Mammary microvascular endothelial cell (primary cell): Measurements from ENCODE around the gene MAP7D1. TPM values are rescaled to one million over a fixed set of nuclear protein-coding genes. Genes with fewer than 3 reads are reported as not detected.

ENCODE experiments used
- total RNA-seq: library from RNA; depleted of rRNA; stranded (reverse); fragments of >200 nt; gene quantifications from 2 replicates; pipeline ENCODE4 v1.2.3, GENCODE V29; 2015

The MAP7D1 gene
- total RNA-seq, result 192 and 213 TPM in 2 replicates

DNA sequence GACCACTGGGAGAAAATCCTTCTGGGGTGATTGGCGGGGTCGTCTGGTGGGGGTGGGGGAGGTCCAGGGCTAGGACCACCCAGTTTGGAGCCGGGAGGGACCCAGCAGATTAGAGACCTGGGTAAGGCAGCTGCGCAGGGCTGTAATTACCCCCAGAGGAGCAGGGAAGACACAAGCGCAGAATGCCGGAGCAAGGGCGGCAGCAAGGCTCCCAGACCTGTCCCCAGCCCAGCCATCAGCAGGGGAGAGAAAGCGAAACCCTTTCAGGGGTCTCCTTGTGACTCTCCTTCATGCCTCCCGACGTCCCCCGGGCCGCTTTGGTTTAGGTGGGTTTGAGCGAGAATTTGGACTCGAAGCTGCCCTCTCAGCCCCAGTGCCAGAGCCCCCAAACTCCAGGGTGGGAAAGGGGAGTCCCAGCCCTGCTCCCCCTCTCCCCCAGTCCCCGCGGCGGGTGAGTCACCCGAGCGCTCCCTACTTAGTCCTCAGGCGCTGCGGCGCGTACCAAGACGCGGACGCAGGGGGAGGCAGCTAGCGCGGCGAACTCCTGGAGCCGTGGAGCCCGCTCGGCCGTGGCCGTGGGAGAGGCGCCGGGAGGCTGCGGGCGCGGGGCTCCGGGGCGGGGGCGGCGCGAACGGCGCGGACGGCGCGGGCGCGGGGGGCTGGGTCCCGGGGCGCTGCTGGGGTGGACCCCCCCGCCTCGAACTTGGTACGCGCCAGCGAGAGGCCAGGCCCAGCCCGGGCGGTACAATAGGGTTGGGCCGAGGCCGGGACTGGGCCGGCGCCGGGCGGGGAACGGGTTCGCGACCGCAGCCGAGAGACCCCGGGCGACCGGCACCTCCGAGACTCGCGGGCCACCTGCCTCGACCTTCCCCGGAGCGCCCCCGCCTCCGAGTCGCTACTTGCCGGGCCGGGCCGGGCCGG lies at the start of gene MAP7D1:
Gene MAP7D1 (plus strand): TSS at position 753 of the 921 bp plus-strand sequence. CDS start 258 bp downstream, outside the sequence.

DNA sequence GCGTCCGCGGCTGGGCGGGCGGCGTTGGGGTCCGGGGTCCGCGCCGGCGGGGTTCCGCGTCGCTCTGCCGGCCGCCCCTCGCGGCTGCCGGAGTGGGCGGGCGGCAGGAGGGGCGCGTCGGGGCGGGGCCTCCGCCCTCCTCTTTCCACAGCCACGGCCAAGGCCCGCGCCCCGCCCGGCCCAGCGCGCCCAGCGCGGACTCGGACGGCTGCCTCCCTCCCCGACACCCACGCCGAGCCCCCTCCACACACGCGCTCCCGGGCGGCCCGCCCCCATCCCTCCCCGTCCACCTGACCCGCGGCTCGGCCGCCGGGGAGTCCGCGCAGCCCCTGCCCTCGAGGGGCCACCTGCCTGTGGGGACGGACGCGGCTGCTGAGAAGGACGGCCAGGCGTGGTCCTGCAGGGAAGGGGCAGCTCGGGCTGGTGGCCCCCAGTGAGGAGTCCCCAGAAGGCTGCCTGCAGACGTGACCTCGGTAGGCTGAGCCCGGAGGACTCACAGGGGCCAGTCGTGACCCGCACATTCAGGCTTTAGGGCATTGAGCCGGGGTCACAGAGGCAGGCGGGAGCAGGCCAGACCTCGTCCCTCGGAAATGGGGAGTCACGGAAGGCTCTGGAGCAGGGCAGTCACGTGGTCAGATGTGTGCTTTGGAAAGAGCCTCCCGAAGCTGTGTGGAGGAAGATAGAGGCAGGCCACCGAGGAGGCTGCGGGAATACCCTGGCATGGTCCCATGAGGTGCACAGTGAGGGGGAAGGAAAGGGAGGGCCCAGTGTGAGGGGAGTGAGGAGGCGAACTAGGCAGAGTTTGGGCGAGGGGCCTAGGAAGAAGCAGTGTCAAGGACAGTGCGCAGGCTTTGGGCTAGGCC lies 30.6 kb upstream of the MAP7D1 start, which contains the start of gene COL8A2:
Gene COL8A2 (minus strand): TSS at position 94 of the 863 bp plus-strand sequence. CDS start 24,980 bp downstream, outside the sequence.

DNA sequence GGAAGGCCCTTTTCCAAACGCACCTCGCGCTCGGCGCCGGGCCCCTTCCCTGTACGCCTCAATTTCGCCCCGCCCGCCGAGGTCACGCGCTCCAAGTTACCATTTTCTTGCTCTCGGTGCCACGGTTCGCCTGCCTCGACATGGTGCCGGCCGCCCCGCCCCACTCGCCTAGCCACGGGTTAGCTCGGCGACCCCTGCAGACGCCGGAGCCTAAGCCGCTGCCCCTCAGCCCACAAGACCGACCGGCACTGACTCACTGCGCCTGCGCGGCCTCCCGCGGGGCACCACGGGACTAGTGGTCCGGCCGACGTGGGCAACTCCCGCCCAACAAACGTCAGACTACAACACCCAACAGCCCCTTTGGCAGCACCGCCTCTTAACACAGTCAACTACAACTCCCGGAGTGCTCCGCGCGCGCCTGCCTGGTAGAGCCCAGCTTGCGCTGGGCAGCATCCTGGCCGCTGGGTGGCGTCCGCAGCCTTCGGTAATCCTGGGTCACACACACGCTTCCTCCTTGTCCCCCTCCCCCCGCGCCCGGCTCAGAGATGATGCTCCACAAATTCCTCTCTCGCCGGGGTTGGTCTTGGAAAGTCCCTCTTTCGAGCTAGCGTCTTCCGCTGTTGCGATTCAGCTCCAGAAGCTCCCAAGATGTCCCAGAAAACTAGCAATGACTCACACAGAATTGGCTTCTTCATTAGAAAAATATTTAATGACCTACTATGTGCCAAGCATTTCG lies 6.6 kb upstream of the MAP7D1 start, which contains the start of gene TRAPPC3:
Gene TRAPPC3 (minus strand): TSS at position 250 of the 736 bp plus-strand sequence. CDS start 108 bp downstream, at position 142.

DNA sequence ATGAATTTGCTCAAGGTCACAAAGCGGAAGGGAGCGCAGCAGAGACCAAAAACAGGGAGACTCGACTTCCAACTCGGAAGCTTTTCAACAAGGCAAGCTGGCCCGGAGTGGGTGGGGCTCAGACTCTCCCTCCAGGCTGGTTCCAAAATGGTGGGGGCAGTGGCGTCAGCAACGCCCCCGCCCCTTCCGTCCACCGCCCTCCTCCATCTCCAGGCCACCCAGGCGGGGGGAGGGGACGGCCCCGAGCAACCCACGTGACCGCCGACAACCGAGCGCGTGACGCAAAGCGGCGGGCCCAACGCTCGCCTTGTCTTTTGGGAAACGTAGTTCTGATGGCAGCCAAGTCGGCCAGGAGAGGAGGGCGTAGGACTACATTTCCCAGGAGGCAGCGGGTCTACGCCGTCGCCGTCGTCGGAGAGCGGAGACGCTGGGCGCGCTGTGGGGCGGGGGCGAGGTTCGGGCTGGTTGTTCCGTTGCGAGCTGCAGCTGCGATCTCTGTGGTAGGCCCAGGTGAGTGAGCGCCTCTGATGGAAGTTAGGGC lies 68.1 kb downstream of the MAP7D1 start, which contains the start of gene THRAP3:
Gene THRAP3 (plus strand): TSS at position 448 of the 541 bp plus-strand sequence. CDS start 58,121 bp downstream, outside the sequence.

Other genes starting within 250 kb of the MAP7D1 start
- 9.4 and 14.5 TPM in 2 replicates for gene AGO3, start 225.1 kb upstream of the MAP7D1 start, total RNA-seq
- gene TEKT2, start 72.1 kb upstream of the MAP7D1 start, total RNA-seq, result 0.07 and 0.30 TPM in 2 replicates
- gene ADPRS, start 67.3 kb upstream of the MAP7D1 start, total RNA-seq, result 84.1 and 88.7 TPM in 2 replicates
- gene COL8A2, start 30.9 kb upstream of the MAP7D1 start, total RNA-seq, result 1.1 and 1.7 TPM in 2 replicates
- gene TRAPPC3, start 6.7 kb upstream of the MAP7D1 start, total RNA-seq, result 124 and 150 TPM in 2 replicates
- 84.9 and 89.9 TPM in 2 replicates for gene THRAP3, start 68.3 kb downstream of the MAP7D1 start, total RNA-seq
- 0.40 and 0.64 TPM in 2 replicates for gene SH3D21, start 150.2 kb downstream of the MAP7D1 start, total RNA-seq
- 88.7 and 88.9 TPM in 2 replicates for gene EVA1B, start 167.5 kb downstream of the MAP7D1 start, total RNA-seq
- gene STK40, start 229.8 kb downstream of the MAP7D1 start, total RNA-seq, result 24.8 and 31.7 TPM in 2 replicates
- 41.6 and 42.5 TPM in 2 replicates for gene LSM10, start 241.7 kb downstream of the MAP7D1 start, total RNA-seq